Breast epithelium (tissue), 3 donors: ENCODE results near the gene CCDC74B.

ENCODE experiments used
- POLR2A ChIP-seq: fragments of 450-650 bp; IDR thresholded peaks from one replicate; pipeline ENCODE4 v1.6.1; 2016; ENCODE audit warnings: antibody characterized with exemption, mild to moderate bottlenecking, moderate library complexity
- POLR2AphosphoS5 ChIP-seq, 3 donors: sonication (generic); formaldehyde crosslinking; IDR thresholded peaks; one replicate each; pipeline ENCODE4 v1.6.1; 2017; ENCODE audit warnings: antibody characterized with exemption in 3 of 3
- TF ChIP-seq, protein P1 (sequence below), 3 donors: fragments of 450-650 bp; IDR thresholded peaks; one replicate each; pipeline ENCODE4 v1.5.1; 2016 to 2017; ENCODE audit warnings: antibody characterized with exemption in 3 of 3, mild to moderate bottlenecking in 3 of 3, moderate library complexity in 3 of 3

DNA sequence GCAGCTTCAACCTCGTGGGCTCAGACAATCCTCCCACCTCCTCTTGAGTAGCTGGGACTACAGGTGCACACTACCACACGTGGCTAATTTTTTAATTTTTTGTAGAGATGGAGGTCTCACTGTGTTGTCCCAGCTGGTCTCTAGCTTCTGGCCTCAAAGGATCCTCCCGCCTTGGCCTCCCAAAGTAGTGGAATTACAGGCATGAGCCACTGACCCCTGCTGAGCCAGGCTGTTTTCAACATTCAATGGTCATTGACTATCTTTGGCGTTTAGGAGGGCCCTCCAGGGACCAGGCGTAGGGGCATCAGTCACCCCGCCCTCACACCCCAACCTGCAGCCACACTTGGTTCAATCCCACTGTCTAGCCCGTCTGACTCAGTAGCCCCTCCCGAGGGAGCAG lies 42.4 kb upstream of the CCDC74B start:
- no peak for TF ChIP-seq POLR2A
- no peak for TF ChIP-seq POLR2AphosphoS5 (IDR thresholded peaks at IDR 0.05)
- TF ChIP-seq, protein P1, sequence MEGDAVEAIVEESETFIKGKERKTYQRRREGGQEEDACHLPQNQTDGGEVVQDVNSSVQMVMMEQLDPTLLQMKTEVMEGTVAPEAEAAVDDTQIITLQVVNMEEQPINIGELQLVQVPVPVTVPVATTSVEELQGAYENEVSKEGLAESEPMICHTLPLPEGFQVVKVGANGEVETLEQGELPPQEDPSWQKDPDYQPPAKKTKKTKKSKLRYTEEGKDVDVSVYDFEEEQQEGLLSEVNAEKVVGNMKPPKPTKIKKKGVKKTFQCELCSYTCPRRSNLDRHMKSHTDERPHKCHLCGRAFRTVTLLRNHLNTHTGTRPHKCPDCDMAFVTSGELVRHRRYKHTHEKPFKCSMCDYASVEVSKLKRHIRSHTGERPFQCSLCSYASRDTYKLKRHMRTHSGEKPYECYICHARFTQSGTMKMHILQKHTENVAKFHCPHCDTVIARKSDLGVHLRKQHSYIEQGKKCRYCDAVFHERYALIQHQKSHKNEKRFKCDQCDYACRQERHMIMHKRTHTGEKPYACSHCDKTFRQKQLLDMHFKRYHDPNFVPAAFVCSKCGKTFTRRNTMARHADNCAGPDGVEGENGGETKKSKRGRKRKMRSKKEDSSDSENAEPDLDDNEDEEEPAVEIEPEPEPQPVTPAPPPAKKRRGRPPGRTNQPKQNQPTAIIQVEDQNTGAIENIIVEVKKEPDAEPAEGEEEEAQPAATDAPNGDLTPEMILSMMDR (IDR thresholded peaks at IDR 0.05) = no peak
